Calu3 (cell line): Measurements from ENCODE around the gene BTN3A1. TPM values are rescaled to one million over a fixed set of nuclear protein-coding genes. Genes with fewer than 3 reads are reported as not detected.

Experiments used
- BruUV-seq: library from RNA; stranded (reverse); fragments of 400-500 nt; replicated peaks from 2 replicates; lab custom pipeline; 2021; lab: Mats Ljungman, UMichigan
- CTCF ChIA-PET: fragments of 300-600 bp; sonication (Branson Sonifier 250); formaldehyde crosslinking; loops from one replicate; lab custom pipeline; 2022; ENCODE audit warnings: antibody characterized with exemption; lab: Charles Lee
- DNase-seq: peaks from one replicate; pipeline ENCODE4 v3.0.0; 2022
- H3K27ac Mint-ChIP-seq: one replicate; pipeline ENCODE4 v1.8.0; 2022; ENCODE audit warnings: mixed read lengths; ENCODE audit not compliant: unreplicated experiment
- H3K27me3 Mint-ChIP-seq: one replicate; pipeline ENCODE4 v1.8.0; 2022; ENCODE audit warnings: mixed read lengths; ENCODE audit not compliant: unreplicated experiment
- H3K36me3 Mint-ChIP-seq: one replicate; pipeline ENCODE4 v1.8.0; 2022; ENCODE audit warnings: mild to moderate bottlenecking, moderate library complexity, mixed read lengths; ENCODE audit not compliant: insufficient read depth, unreplicated experiment
- H3K4me1 Mint-ChIP-seq: one replicate; pipeline ENCODE4 v1.8.0; 2022; ENCODE audit warnings: mild to moderate bottlenecking, low read depth, mixed read lengths; ENCODE audit not compliant: unreplicated experiment
- H3K4me3 Mint-ChIP-seq: one replicate; pipeline ENCODE4 v1.8.0; 2022; ENCODE audit warnings: mild to moderate bottlenecking, low read depth, moderate library complexity, mixed read lengths; ENCODE audit not compliant: unreplicated experiment
- H3K9me3 Mint-ChIP-seq: one replicate; pipeline ENCODE4 v1.8.0; 2022; ENCODE audit warnings: low read depth, mixed read lengths; ENCODE audit not compliant: unreplicated experiment
- CTCF ChIP-seq: fragments of 200-600 bp; IDR thresholded peaks from one replicate; pipeline ENCODE4 v1.8.0; 2022; ENCODE audit warnings: antibody characterized with exemption; ENCODE audit not compliant: unreplicated experiment
- intact Hi-C: fragments of 100-400 bp; cut with micrococcal nuclease; formaldehyde crosslinking; loops from one replicate; pipeline ENCODE4 v1.10.0; 2022; ENCODE audit not compliant: unreplicated experiment
- total RNA-seq: library from RNA; stranded (reverse); gene quantifications from 2 replicates; pipeline ENCODE4 v1.2.3, GENCODE V29; 2022

BTN3A1 gene
- total RNA-seq, 1 experiment from 2014 or later, result 29.0 TPM

GRCh38 chr6:26420688-26421171 is 18.7 kb downstream of the BTN3A1 start:
- peak; percentile 41 for TF ChIP-seq CTCF
- no peaks in the 10 kb centered on the region for H3K27me3 Mint-ChIP-seq
- BruUV-seq, result no TSS peak
- H3K36me3 Mint-ChIP-seq, result no peaks in the 10 kb centered on the region
- peaks cover 3% of the 10 kb centered on the region for H3K9me3 Mint-ChIP-seq
- CTCF ChIA-PET, result interaction anchor here (1.9 kb wide), 1 partner anchor 79 kb away, joined by 6 read pairs; no protein-coding TSS in a partner anchor
- no peak overlapping the region for H3K4me3 Mint-ChIP-seq
- peak; percentile 47 for DNase-seq
- intact Hi-C loops, result loop anchor here (1.0 kb wide), 2 partner anchors 37 to 79 kb away; partner anchors contain the start of gene BTN2A2
- H3K4me1 Mint-ChIP-seq, result peaks cover 8% of the 10 kb centered on the region
- H3K27ac Mint-ChIP-seq, result no peak overlapping the region

- Mint-ChIP-seq H3K4me3 (no peak overlapping the region), H3K9me3 (peaks cover 3% of the 10 kb centered on the region), H3K27ac (no peak overlapping the region), H3K36me3 (no peaks in the 10 kb centered on the region), H3K4me1 (peaks cover 8% of the 10 kb centered on the region), H3K27me3 (no peaks in the 10 kb centered on the region)
- peak; percentile 72 for DNase-seq
- CTCF ChIA-PET, result interaction anchor here (1.9 kb wide), 1 partner anchor 80 kb away, joined by 6 read pairs; no protein-coding TSS in a partner anchor
- BruUV-seq, result TSS peak; percentile 57
- intact Hi-C loops, result loop anchor here (1.0 kb wide), 1 partner anchor 80 kb away; no protein-coding TSS in a partner anchor
- no peak for TF ChIP-seq CTCF
These were observed 19.4 kb downstream of the BTN3A1 start for GRCh38 chr6:26421259-26422144.

GRCh38 chr6:26422329-26422728 is 20.3 kb downstream of the BTN3A1 start:
- Mint-ChIP-seq H3K27me3 (no peaks in the 10 kb centered on the region), H3K27ac (no peak overlapping the region), H3K36me3 (peaks cover 3% of the 10 kb centered on the region), H3K9me3 (no peaks in the 10 kb centered on the region), H3K4me3 (no peak overlapping the region), H3K4me1 (peaks cover 8% of the 10 kb centered on the region)
- no TSS peak for BruUV-seq
- TF ChIP-seq CTCF, result no peak
- intact Hi-C loops, result no loop called here
- DNase-seq, result no peak
- CTCF ChIA-PET, result no interaction called here

- Mint-ChIP-seq H3K4me1 (peaks cover 8% of the 10 kb centered on the region), H3K9me3 (no peaks in the 10 kb centered on the region), H3K36me3 (peaks cover 10% of the 10 kb centered on the region), H3K27me3 (no peaks in the 10 kb centered on the region), H3K27ac (no peak overlapping the region), H3K4me3 (no peak overlapping the region)
- BruUV-seq, result no TSS peak
- CTCF ChIA-PET, result no interaction called here
- DNase-seq, result no peak
- intact Hi-C loops, result no loop called here
- TF ChIP-seq CTCF, result no peak
These were observed 24.8 kb downstream of the BTN3A1 start for GRCh38 chr6:26426691-26427450.
